Measurements from ENCODE around the gene CHCHD3.
A peak's percentile ranks its signal among the peaks of the same experiment; 100 is the strongest.
"Not testable (repeated sequence)": the region's sequence is repeated elsewhere in the genome, so short reads cannot be mapped to it uniquely, and the experiment has no call there.

Gene CHCHD3

GRCh38 chr7:132998763-132999162 is 83.1 kb downstream of the CHCHD3 start:
- DNase-seq = no peak

- no peak for DNase-seq
Measured at GRCh38 chr7:132997505-132997904, 84.4 kb downstream of the CHCHD3 start.

DNA sequence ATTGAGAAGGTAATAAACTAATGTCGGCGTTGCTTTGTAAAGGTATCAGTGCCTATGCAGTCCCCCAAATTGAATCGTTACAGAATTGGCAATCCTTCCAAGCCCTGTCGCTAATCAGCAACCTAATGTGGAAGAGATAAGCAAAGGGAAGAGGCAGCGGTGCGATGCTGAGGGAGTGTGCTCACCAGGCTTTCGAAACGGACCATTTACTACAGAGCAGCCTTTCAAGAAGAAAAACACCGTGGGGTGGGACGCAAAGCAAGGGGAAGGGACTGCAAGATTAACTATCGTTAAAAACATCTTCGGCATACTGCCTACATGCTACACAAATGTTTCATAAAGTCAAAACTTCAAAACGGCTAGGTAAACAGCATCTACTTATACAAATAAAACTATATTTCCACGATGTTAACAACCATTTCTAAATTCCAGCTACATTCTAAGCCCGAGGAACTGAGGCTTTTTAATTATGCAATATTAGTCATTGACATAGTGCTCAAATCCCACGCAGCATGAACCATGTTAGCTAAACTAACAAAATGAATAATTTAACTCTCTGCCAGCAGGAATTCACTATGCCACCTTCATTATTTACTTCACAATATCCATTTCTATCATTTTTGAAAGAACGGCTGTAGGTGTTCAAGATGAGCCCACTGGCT is 85.2 kb downstream of the CHCHD3 start:
- no peak for DNase-seq

DNA sequence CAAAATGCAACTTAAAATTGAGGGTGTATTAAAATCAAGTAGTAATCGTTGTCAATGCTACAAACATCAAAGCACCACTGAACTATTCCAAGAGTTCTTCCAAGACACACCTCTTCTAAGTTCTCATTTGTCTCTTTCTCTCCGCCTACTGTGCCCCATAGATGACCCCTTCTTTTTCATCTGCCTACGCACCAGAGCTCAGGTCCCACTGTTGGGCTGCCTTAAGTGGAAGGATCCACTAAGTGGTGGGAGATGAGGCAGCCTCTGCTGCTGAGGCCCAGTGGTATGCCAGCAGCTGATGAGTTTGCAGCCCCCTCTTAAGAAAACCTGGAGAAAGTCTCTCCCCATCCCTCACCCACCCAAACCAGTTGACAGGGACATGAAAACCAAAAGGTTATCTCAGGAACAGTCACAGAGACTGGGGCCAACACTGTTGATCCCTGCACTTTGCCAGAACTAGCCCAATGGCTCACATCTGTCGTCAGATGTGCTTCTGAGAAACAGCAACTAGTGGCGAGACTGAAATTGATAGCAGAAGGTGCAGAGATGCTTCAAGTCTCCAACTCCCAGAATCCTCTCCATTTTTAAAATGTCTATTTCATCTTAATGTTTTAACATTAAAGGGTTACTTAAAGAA is 88.4 kb downstream of the CHCHD3 start:
- DNase-seq = no peak

DNA sequence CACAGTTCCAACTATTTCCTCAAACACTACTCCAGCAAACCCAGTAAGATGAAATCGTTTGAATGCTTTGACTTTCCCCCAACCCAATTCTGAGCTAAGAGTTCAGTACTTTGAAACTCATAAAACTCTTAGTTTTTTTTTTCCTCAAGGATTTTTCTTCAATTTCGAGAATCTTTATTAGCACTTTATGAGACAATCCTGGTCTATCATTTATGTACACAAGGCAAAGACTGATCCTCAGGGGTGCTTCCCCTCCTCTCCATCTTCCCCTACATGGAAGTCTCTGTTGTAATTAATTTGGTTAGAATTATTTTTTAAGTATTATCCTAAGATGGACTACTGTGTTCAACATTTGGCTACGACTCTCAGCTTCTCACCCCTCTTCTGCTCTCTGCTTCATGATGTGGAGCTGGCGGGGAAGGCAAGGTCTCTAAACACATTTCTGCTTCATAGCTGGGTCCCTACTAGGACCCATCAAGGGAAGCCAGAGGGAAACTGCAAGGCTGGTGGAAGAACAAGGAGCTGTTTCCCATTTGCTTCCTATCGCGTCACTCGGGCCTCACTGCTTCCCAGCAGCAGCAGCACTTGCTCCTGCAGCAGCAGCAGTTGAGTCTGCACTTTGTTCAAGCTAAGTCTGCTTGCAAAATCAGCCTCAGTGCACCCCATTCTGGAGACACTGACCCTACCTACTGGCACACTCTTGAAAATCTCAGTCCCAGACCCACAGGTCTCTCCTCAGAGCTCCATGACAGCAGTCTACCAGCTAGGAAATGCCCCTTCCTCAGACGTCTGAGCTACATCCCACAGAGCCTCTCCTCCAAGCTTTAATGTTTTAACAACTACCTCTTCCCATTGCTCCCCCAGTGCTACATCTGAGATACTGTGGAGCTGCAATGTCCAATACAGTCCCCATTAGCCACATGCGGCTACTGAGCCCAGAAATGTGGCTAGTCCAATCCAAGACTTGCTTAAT is 90.0 kb downstream of the CHCHD3 start:
- peak; percentile 41 for DNase-seq

GRCh38 chr7:132988117-132988516 is 93.8 kb downstream of the CHCHD3 start:
- DNase-seq = no peak

- no peak for DNase-seq
Measured at GRCh38 chr7:132980402-132980801, 101.5 kb downstream of the CHCHD3 start.

- DNase-seq = no peak
Measured at GRCh38 chr7:132979524-132979923, 102.4 kb downstream of the CHCHD3 start.

- no peak for DNase-seq
Measured at GRCh38 chr7:132977234-132977633, 104.7 kb downstream of the CHCHD3 start.

- no peak for DNase-seq
Measured at GRCh38 chr7:132972745-132973144, 109.1 kb downstream of the CHCHD3 start.

- DNase-seq = no peak
Measured at GRCh38 chr7:132970257-132970656, 111.6 kb downstream of the CHCHD3 start.

- no peak for DNase-seq
Measured at GRCh38 chr7:132969520-132969919, 112.4 kb downstream of the CHCHD3 start.

- DNase-seq = not testable (repeated sequence)
Measured at GRCh38 chr7:132967470-132967848, 114.4 kb downstream of the CHCHD3 start.

- no peak for DNase-seq
Measured at GRCh38 chr7:132966754-132967469, 115.0 kb downstream of the CHCHD3 start.

DNA sequence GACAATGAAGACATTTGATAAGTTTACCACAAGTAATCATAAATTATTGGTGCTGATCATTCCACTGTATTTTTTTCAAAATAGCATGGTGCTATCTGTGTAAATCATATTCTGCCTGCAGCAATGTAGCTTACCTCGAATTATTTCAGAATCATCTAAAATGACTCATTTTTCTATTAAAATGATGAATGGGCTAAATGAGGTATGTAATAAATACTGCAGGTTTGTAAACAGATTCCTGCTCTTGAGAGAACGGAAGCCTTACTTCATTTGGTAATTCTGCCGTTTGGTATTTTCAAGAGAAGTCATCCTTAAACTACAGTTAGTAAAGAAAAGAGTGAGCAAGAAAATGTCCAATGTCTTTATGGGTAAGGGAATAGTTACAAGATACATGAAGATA is 115.9 kb downstream of the CHCHD3 start:
- DNase-seq = no peak

DNA sequence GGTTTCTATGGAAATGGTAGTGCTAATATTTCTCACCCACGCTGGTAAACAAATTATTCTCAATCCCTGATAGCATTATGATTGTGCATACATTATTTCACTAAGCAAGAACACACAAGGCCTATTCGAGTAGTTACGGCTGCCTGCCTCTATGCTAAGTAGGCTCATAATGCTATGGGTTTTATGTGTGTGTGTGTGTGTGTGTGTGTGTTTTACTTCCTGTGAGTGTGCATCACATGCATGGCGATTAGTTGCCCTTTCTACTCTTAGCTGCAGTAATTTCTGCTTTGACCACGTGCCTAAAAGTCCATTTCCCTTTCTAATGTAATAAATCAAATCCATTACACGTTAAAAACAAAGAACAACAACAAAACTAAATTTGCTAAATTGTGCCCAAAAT is 117.0 kb downstream of the CHCHD3 start:
- no peak for DNase-seq

- no peak for DNase-seq
Measured at GRCh38 chr7:132959891-132960290, 122.0 kb downstream of the CHCHD3 start.

- no peak for DNase-seq
Measured at GRCh38 chr7:132956556-132956955, 125.3 kb downstream of the CHCHD3 start.

- DNase-seq = no peak
Measured at GRCh38 chr7:132953468-132953867, 128.4 kb downstream of the CHCHD3 start.

- DNase-seq = no peak
Measured at GRCh38 chr7:132950725-132951124, 131.2 kb downstream of the CHCHD3 start.

DNA sequence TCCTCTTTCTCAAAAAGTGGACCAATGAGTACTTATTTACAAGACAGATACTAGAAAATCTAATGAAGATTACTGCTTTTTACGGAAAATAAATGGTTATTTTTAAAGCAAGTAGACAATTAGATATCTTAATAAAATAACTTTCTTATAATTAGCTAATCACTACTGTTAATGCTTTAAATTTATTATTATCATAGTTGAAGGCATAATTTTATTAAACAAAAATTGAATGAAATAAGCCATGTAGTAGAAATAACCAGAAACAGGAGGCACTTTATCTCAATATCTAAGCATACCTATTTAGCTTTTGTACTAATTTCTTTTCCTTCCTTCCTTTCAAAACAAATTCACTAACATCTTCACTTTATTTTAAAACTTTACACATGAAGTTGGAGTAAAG is 134.9 kb downstream of the CHCHD3 start:
- DNase-seq = no peak

DNA sequence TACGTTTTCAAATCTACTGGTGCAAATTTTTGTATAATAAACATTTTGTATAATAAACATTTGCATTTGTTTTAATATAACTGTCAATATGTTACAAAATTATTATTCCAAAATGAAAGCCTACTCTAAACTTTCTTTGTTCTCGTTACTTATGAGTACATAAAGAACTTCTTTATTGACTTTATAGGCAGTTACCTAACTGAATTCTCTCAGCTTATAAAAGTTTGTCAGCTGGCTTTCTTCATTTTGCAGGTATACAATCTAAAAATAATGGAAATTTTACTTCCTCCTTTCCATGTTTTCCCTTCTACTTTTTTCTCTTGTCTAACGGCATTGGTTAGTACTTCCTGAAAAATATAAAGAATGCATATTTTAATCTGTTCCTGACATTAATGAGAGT is 137.1 kb downstream of the CHCHD3 start:
- no peak for DNase-seq

DNA sequence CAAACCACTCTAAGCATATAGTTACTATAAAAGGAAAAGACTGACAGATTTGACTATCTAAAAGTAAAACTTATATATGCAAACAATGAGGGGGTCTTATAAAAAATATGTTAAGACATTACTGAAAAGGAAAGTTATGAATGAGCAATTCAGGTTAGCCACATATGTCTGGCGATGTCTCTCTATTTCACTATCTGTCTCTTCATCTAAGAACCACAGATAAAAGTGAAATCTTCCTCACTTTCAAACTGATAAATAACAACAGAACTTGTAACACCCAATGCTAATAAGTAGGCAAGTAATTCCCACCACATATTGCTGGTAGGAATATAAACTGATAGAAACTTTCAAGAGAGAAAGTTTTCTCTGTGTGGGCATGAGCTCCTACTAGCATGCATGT is 138.2 kb downstream of the CHCHD3 start:
- DNase-seq = no peak
